HepG2 (cell line): ENCODE data around the gene TCF7L2. TPM values are rescaled to one million over a fixed set of nuclear protein-coding genes. Genes with fewer than 3 reads are reported as not detected.

Experiments used
- ATAC-seq: fragments of 200-7000 bp; cut with Tn5 transposase; 3 replicates; pipeline ENCODE4 v1.9.1; 2020; ENCODE audit warnings: mild to moderate bottlenecking, moderate library complexity
- BruUV-seq: library from RNA; stranded (reverse); fragments of 400-500 nt; replicated peaks from 2 replicates; lab custom pipeline; 2021; lab: Mats Ljungman, UMichigan
- CTCF ChIA-PET: fragments of 300-600 bp; formaldehyde crosslinking; extraction: SDS; loops from one replicate; lab custom pipeline; 2021; ENCODE audit warnings: low total read pairs, inconsistent platforms, low intra/inter-chr PET ratio; lab: Yijun Ruan, JAX
- POLR2A ChIA-PET: fragments of 350-600 bp; sonication (Branson Sonifier 250); formaldehyde crosslinking; loops from one replicate; lab custom pipeline; 2020; ENCODE audit warnings: antibody characterized with exemption, inconsistent platforms; lab: Yijun Ruan, JAX
- DNase-seq: peaks from one replicate; pipeline ENCODE4 v3.0.0-alpha.2; 2015; ENCODE audit warnings: low spot score
- FAIRE-seq: peaks from 3 replicates; lab custom pipeline; 2011; peaks lifted over from hg19 to GRCh38; lab: Jason Lieb, UNC
- H2AFZ ChIP-seq: one replicate; pipeline ENCODE4 v1.6.1; 2011; ENCODE audit warnings: low read length, inconsistent platforms
- H3K27ac ChIP-seq: fragments of 300-600 bp; 3 replicates; pipeline ENCODE4 v1.8.0; 2011; ENCODE audit warnings: mixed run types, mild to moderate bottlenecking, mixed read lengths, low read length, inconsistent platforms; ENCODE audit not compliant: insufficient read depth; ENCODE audit errors: extremely low read length
- H3K27me3 ChIP-seq, 2 experiments: fragments of 200-600 bp in 1 of 2; 2 replicates in 1 of 2; 3 replicates in 1 of 2; pipeline versions ENCODE4 v1.6.0 to v1.8.0; 2011; ENCODE audit warnings: low read length in 2 of 2, mild to moderate bottlenecking in 2 of 2, moderate library complexity in 2 of 2, inconsistent platforms in 1 of 2; ENCODE audit not compliant: insufficient read depth in 2 of 2, control insufficient read depth in 1 of 2
- H3K36me3 ChIP-seq, 2 experiments: fragments of 200-600 bp in 1 of 2; replicated peaks in 1 of 2; 2 replicates in 1 of 2; 3 replicates in 1 of 2; pipeline versions ENCODE4 v1.5.1 to v1.8.0; 2011; ENCODE audit warnings: low read length in 2 of 2, inconsistent platforms in 1 of 2; ENCODE audit not compliant: insufficient read depth in 2 of 2, control insufficient read depth in 1 of 2
- H3K4me1 ChIP-seq: 2 replicates; pipeline ENCODE4 v1.5.1; 2012; ENCODE audit warnings: low read length, inconsistent platforms; ENCODE audit not compliant: insufficient read depth
- H3K4me2 ChIP-seq: 2 replicates; pipeline ENCODE4 v1.6.0; 2011; ENCODE audit warnings: low read depth, low read length, inconsistent platforms
- H3K4me3 ChIP-seq, 3 experiments: fragments of 200-600 bp in 1 of 3; sonication (generic), shearing (Covaris generic) in 1 of 3; replicated peaks in 1 of 3; 2 replicates each; pipeline ENCODE4 v1.5.1; 2011 to 2016; ENCODE audit warnings: low read length in 3 of 3, inconsistent platforms in 2 of 3, low read depth in 2 of 3, mild to moderate bottlenecking in 2 of 3, control low read depth in 1 of 3, mixed read lengths in 1 of 3; ENCODE audit not compliant: insufficient read depth in 1 of 3
- H3K79me2 ChIP-seq: one replicate; pipeline ENCODE4 v1.6.1; 2011; ENCODE audit warnings: low read length, inconsistent platforms; ENCODE audit not compliant: insufficient read depth
- H3K9ac ChIP-seq: 2 replicates; pipeline ENCODE4 v1.6.0; 2011; ENCODE audit warnings: mild to moderate bottlenecking, low read depth, low read length, inconsistent platforms; ENCODE audit not compliant: insufficient read depth
- H3K9me3 ChIP-seq: 2 replicates; pipeline ENCODE4 v1.5.1; 2012; ENCODE audit warnings: mild to moderate bottlenecking, low read length
- H4K20me1 ChIP-seq: 2 replicates; pipeline ENCODE4 v1.6.0; 2011; ENCODE audit warnings: inconsistent platforms, mild to moderate bottlenecking, low read length, moderate library complexity; ENCODE audit not compliant: insufficient read depth
- HOXA9 ChIP-seq: sonication (generic); formaldehyde crosslinking; IDR thresholded peaks from 2 replicates; pipeline ENCODE4 v1.8.1; 2022; ENCODE audit warnings: missing genetic modification reagents, mild to moderate bottlenecking, moderate library complexity, borderline replicate concordance
- REPIN1 ChIP-seq: sonication (generic); formaldehyde crosslinking; IDR thresholded peaks from 2 replicates; pipeline ENCODE4 v1.8.0; 2022; ENCODE audit warnings: missing genetic modification reagents, low read depth, mild to moderate bottlenecking, borderline replicate concordance
- WGBS: methylation state at CpG from one replicate; pipeline ENCODE4 v1.1.6; 2017; ENCODE audit warnings: low lambda C conversion rate; 5-methylcytosine and 5-hydroxymethylcytosine counted together
- in situ Hi-C: cut with HindIII; loops from 2 replicates; pipeline ENCODE4 v1.10.0; 2017; ENCODE audit warnings: low pct_unique_long_range_greater_than_20kb; ENCODE audit not compliant: extremely low pct_ligation_motif_present
- intact Hi-C: fragments of 100-400 bp; cut with micrococcal nuclease; formaldehyde crosslinking; loops from one replicate; pipeline ENCODE4 v1.10.0; 2022; ENCODE audit not compliant: unreplicated experiment
- polyA plus RNA-seq, 8 experiments: library from polyadenylated mRNA; depleted of rRNA in 3 of 8; stranded (reverse) in 7 of 8; unstranded in 1 of 8; fragments of >200 nt; fragmentation: Illumina TruSeq in 4 of 8; extraction: Trizol in 4 of 8; gene quantifications; 2 replicates each; pipeline versions ENCODE4 v1.2.1 to v1.2.3, GENCODE V29; 2011 to 2016; ENCODE audit warnings: low read depth in 4 of 8, missing spikeins in 1 of 8, mixed read lengths in 1 of 8; ENCODE audit not compliant: insufficient read depth in 1 of 8
- total RNA-seq, 5 experiments: library from RNA; depleted of rRNA; stranded (reverse); fragments of >200 nt; fragmentation: Illumina TruSeq; extraction: Trizol; gene quantifications; 2 replicates each; pipeline ENCODE4 v1.2.3, GENCODE V29; 2016; ENCODE audit warnings: low read depth in 1 of 5
- TF ChIP-seq, protein P1 (sequence below): fragments of 450-650 bp; IDR thresholded peaks from 2 replicates; pipeline ENCODE4 v1.6.1; 2017; ENCODE audit warnings: mild to moderate bottlenecking
- TF ChIP-seq, protein P2 (sequence below): sonication (generic); formaldehyde crosslinking; IDR thresholded peaks from 2 replicates; pipeline ENCODE4 v1.5.0; 2020; ENCODE audit warnings: mild to moderate bottlenecking, missing genetic modification reagents

TCF7L2 gene
- total and polyA plus RNA-seq, 2 of the 13 experiments (the other 11 are each of a cell fraction or from before 2014, with no cell fraction given), result 3.9 to 13.7 TPM

DNA sequence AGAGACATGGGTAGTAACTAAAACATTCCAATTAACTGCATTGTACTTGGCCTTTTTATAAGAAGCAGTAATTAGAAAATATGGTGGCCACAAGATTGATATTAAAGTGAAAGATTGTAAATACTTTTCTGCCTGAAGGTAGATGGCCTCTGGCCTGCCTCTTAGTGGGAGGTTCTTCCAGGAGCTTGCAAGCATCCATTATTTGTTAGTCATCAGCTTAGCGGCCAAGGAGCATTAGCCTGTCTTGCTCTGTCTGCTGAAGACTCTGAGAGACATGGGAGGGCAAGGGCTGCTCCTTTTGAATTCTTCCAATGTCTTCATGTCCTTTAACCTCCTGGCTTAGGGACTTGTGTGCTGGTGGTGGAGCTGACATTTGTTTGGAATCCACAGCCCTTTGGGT, 80.4 kb downstream of the TCF7L2 start:
- Histone ChIP-seq H3K4me2 (no peak overlapping the region), H2AFZ (no peak overlapping the region), H4K20me1 (peaks cover 94% of the 10 kb centered on the region), H3K9ac (no peak overlapping the region), H3K4me3 (no peak overlapping the region), H3K36me3 (peaks cover 1 to 9% of the 10 kb centered on the region in 2 experiments; a peak in 4 of 5 replicates), H3K27ac (no peak overlapping the region), H3K4me1 (peaks cover 73% of the 10 kb centered on the region), H3K9me3 (no peaks in the 10 kb centered on the region), H3K79me2 (peaks cover 89% of the 10 kb centered on the region), H3K27me3 (no peaks in the 10 kb centered on the region)
- 89% methylated on average over 1 of the region's 1 CpG for WGBS
- ATAC-seq (no peak), DNase-seq (no peak), FAIRE-seq (no peak)
- TF ChIP-seq REPIN1, result no peak
- TF ChIP-seq HOXA9 (CRISPR knock-in tag), result no peak
- TF ChIP-seq, protein P1, sequence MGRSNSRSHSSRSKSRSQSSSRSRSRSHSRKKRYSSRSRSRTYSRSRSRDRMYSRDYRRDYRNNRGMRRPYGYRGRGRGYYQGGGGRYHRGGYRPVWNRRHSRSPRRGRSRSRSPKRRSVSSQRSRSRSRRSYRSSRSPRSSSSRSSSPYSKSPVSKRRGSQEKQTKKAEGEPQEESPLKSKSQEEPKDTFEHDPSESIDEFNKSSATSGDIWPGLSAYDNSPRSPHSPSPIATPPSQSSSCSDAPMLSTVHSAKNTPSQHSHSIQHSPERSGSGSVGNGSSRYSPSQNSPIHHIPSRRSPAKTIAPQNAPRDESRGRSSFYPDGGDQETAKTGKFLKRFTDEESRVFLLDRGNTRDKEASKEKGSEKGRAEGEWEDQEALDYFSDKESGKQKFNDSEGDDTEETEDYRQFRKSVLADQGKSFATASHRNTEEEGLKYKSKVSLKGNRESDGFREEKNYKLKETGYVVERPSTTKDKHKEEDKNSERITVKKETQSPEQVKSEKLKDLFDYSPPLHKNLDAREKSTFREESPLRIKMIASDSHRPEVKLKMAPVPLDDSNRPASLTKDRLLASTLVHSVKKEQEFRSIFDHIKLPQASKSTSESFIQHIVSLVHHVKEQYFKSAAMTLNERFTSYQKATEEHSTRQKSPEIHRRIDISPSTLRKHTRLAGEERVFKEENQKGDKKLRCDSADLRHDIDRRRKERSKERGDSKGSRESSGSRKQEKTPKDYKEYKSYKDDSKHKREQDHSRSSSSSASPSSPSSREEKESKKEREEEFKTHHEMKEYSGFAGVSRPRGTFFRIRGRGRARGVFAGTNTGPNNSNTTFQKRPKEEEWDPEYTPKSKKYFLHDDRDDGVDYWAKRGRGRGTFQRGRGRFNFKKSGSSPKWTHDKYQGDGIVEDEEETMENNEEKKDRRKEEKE, result no peak
- TF ChIP-seq, protein P2, sequence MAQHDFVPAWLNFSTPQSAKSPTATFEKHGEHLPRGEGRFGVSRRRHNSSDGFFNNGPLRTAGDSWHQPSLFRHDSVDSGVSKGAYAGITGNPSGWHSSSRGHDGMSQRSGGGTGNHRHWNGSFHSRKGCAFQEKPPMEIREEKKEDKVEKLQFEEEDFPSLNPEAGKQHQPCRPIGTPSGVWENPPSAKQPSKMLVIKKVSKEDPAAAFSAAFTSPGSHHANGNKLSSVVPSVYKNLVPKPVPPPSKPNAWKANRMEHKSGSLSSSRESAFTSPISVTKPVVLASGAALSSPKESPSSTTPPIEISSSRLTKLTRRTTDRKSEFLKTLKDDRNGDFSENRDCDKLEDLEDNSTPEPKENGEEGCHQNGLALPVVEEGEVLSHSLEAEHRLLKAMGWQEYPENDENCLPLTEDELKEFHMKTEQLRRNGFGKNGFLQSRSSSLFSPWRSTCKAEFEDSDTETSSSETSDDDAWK (CRISPR knock-in tag), result no peak
- POLR2A ChIA-PET, result no interaction called here
- in situ Hi-C loops, result no loop called here
- no TSS peak for BruUV-seq
- CTCF ChIA-PET, result no interaction called here
- intact Hi-C loops, result no loop called here
